ENCODE measurements around the gene MAST4.
A peak's percentile ranks its signal among the peaks of the same experiment; 100 is the strongest.

Gene MAST4

GRCh38 chr5:66952153-66952552, 356.0 kb downstream of the MAST4 start:
- Mint-ChIP-seq H3K27ac (no peak overlapping the region), H3K36me3 (ENCODE audit: low read depth) (no peaks in the 10 kb centered on the region)

GRCh38 chr5:66956439-66956838, 360.2 kb downstream of the MAST4 start:
- ATAC-seq (no peak), DNase-seq (no peak)
- Mint-ChIP-seq H3K4me1 (peaks cover 2% of the 10 kb centered on the region), H3K9me3 (peaks cover 5% of the 10 kb centered on the region), H3K36me3 (ENCODE audit: low read depth) (no peaks in the 10 kb centered on the region), H3K27me3 (peaks cover 7% of the 10 kb centered on the region), H3K27ac (no peak overlapping the region), H3K4me3 (no peak overlapping the region)

More at GRCh38 chr5:66952153-66952552, 356.0 kb downstream of the MAST4 start:
- Mint-ChIP-seq H3K4me1 (peaks cover 2% of the 10 kb centered on the region), H3K27me3 (peaks cover 4% of the 10 kb centered on the region), H3K9me3 (peaks cover 5% of the 10 kb centered on the region), H3K4me3 (no peak overlapping the region)
- DNase-seq (no peak), ATAC-seq (no peak)

DNA sequence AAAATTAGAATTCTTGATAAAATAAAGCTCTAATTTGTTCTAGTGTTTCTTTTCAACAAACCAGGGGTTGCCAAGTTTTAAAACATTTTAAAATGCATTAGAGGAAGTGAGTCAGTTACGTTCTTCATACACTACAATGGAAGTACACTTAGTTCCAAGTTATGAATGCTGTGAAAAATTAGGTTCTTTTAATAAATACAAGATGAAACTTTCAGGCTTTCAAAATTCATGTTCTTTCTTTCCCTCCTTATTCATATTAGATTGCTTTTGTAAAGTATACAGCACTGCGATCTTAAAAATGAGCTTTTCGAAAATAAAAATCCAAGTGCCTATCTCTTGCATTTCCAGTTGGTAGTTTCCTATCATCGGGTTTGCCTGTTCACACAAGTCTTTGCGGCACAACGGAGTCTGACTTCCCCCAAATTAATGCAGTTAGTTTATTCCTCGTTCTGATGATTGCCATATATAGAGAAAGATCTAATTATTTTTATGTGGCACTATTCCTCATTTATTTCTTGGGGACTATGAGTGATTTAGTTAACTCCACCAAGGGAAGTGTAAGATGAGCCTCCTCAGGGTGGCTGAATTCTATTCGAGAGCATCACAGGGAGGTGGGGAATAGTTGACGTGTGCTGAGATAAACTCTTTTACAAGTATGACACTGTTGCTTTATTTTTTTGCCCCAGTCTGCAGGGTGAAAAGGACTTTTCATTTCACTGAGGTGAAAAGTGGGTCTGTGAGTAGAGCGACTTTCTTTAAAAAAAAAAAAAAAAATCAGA, 362.2 kb downstream of the MAST4 start:
- H3K27ac Mint-ChIP-seq: no peak overlapping the region
- H3K4me1 Mint-ChIP-seq: no peaks in the 10 kb centered on the region
- H3K36me3 Mint-ChIP-seq (ENCODE audit: low read depth): no peaks in the 10 kb centered on the region
- H3K27me3 Mint-ChIP-seq: peaks cover 6% of the 10 kb centered on the region
- no peak for ATAC-seq
- no peaks in the 10 kb centered on the region for H3K9me3 Mint-ChIP-seq
- no peak overlapping the region for H3K4me3 Mint-ChIP-seq
- DNase-seq: no peak

DNA sequence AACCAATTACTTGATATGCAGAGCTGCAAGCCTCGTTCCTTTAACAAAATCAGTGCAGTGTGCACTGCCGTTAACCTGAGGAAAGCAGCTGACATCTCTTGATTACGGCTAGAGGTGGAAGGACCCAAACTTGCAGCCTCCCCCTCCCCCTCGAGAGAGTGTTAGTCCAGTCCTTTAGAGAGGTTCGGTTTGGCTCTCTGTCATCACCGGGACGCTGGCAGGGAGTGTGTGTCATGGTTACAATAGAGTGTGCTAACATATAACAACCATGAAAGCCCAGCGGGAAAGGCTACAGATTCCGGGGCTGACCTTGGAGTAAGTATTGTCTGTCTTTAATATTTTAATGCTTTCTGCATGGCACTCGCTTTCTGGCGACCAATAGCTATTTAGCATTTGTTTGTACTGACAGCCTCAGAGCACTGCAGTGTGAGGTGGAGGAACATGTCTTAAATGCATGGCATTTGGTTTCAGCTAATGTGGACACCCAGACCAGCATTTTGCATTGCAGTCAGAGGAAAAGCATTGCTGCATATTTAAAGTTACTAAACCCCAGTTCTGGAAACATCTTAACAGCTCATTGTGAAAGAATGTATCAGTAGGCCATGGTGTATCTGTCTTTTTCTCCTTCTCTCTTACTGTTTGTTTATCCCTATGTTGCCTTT, 362.9 kb downstream of the MAST4 start:
- H3K9me3 Mint-ChIP-seq: no peaks in the 10 kb centered on the region
- DNase-seq (no peak), ATAC-seq (no peak)
- peaks cover 6% of the 10 kb centered on the region for H3K27me3 Mint-ChIP-seq
- H3K4me3 Mint-ChIP-seq: no peak overlapping the region
- H3K36me3 Mint-ChIP-seq (ENCODE audit: low read depth): no peaks in the 10 kb centered on the region
- H3K27ac Mint-ChIP-seq: no peak overlapping the region
- H3K4me1 Mint-ChIP-seq: no peaks in the 10 kb centered on the region

DNA sequence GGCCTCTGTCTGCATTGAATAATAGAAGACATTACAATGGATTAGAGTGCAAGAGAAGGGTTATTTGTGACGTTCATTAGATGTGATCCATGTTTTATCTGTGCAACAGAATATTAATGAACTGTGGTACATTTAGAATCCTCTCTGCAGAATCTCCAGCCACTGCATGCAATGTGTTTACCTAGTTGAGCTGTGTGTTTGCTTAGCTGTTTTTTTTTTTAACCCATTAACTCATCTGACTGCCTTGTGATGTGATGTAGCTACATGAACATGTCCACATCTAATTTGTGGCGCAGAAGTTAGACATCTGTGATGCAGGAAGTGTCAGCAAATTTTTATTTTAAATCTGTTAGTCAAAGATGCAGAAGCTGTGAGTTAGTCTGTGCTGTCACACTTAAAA, 363.5 kb downstream of the MAST4 start:
- no peaks in the 10 kb centered on the region for H3K4me1 Mint-ChIP-seq
- H3K9me3 Mint-ChIP-seq: no peaks in the 10 kb centered on the region
- no peak overlapping the region for H3K27ac Mint-ChIP-seq
- no peak overlapping the region for H3K4me3 Mint-ChIP-seq
- ATAC-seq (no peak), DNase-seq (no peak)
- peaks cover 6% of the 10 kb centered on the region for H3K27me3 Mint-ChIP-seq
- H3K36me3 Mint-ChIP-seq (ENCODE audit: low read depth): no peaks in the 10 kb centered on the region

DNA sequence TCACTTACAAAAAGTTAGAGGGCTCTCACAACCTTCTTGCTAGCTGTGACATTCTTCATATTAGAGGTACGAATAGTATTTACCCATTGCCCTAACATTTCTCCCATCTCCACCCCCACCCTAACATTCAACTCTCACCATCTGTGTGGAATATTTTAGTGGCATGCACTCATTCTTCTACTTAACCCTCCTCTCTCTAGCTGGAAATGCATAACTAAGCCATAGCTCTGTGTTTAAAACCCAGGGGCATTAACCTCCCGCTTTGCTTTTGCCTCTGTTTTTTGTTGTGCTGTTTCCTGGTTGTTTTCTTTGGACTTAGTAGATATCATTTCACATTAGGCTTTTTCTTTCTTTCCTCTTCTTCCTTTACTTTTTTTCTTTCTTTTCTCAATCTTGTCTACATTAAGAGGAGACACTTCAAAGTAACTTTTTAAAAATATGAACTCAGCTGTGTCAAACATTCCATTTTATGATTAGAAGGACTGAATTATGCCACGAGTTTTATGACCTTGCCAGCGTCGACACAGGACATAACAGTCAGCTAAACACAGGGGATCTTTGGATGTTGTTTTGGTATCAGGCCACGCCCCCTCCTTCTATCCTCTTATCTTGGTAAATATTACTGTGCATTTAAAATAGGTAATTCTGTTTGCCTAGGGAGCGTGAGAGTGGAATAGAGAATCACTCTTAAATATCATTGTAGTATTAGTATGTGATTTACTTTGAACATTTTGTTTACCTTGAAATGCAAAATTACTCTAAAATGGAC, 364.4 kb downstream of the MAST4 start:
- Mint-ChIP-seq H3K9me3 (no peaks in the 10 kb centered on the region), H3K36me3 (ENCODE audit: low read depth) (no peaks in the 10 kb centered on the region), H3K4me1 (no peaks in the 10 kb centered on the region), H3K4me3 (no peak overlapping the region), H3K27me3 (peaks cover 6% of the 10 kb centered on the region), H3K27ac (no peak overlapping the region)
- ATAC-seq (no peak), DNase-seq (no peak)

- peaks cover under 1% of the 10 kb centered on the region for H3K27me3 Mint-ChIP-seq
- no peaks in the 10 kb centered on the region for H3K9me3 Mint-ChIP-seq
- no peak for ATAC-seq
- no peaks in the 10 kb centered on the region for H3K36me3 Mint-ChIP-seq (ENCODE audit: low read depth)
- no peak for DNase-seq
- H3K27ac Mint-ChIP-seq: no peak overlapping the region
- no peak overlapping the region for H3K4me3 Mint-ChIP-seq
- H3K4me1 Mint-ChIP-seq: peaks cover 4% of the 10 kb centered on the region
These were observed 367.4 kb downstream of the MAST4 start for GRCh38 chr5:66963559-66963971.

GRCh38 chr5:66966439-66966838, 370.2 kb downstream of the MAST4 start:
- no peaks in the 10 kb centered on the region for H3K36me3 Mint-ChIP-seq (ENCODE audit: low read depth)
- H3K27ac Mint-ChIP-seq: no peak overlapping the region
- H3K27me3 Mint-ChIP-seq: no peaks in the 10 kb centered on the region
- peaks cover 4% of the 10 kb centered on the region for H3K4me1 Mint-ChIP-seq
- DNase-seq (no peak), ATAC-seq (no peak)
- no peak overlapping the region for H3K4me3 Mint-ChIP-seq
- no peaks in the 10 kb centered on the region for H3K9me3 Mint-ChIP-seq

DNA sequence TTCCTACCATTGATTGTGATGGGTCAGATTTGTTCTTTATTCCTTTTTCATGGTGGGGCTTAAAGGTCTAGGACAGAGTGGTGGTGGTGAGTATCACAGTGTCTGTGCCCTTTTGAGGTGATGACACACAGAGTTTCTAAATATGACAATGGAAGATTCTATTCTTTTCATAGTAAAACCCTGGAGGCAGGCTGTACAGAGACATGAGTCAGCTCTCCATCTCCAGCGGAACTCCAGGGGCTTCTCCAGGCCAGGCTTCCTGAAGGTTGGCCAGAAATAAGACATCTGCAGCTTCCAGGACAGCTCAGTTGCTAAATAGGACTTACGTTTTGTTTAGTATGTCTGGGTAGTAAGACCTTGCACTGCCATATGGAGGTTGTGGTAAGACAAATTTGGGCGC, 370.9 kb downstream of the MAST4 start:
- Mint-ChIP-seq H3K27me3 (no peaks in the 10 kb centered on the region), H3K9me3 (no peaks in the 10 kb centered on the region), H3K27ac (no peak overlapping the region), H3K4me3 (no peak overlapping the region), H3K36me3 (ENCODE audit: low read depth) (no peaks in the 10 kb centered on the region), H3K4me1 (peaks cover 4% of the 10 kb centered on the region)
- DNase-seq: no peak
- ATAC-seq: peak; percentile 76

DNA sequence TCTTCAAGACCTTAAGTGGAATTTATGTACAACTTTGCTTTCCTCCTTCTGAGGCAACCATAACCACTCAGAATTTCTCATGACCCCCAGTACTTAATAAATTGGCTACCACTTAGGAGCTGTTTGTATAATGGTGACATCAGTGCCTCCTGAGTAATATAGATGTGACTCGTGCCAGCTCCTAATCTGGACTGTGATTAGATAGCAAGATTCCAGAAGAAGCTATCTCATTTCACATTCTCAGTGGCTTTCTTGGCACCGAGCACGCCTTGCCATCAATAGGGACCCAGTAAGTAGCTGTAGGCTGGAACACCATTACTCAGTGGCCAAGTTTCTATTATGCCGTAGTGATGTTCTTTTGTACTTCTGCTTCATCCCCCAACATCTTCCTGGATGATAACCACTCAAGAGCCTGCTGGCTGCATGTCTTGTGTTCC, 371.7 kb downstream of the MAST4 start:
- Mint-ChIP-seq H3K9me3 (no peaks in the 10 kb centered on the region), H3K27ac (no peak overlapping the region), H3K27me3 (no peaks in the 10 kb centered on the region), H3K4me3 (no peak overlapping the region), H3K36me3 (ENCODE audit: low read depth) (no peaks in the 10 kb centered on the region), H3K4me1 (peaks cover 4% of the 10 kb centered on the region)
- DNase-seq: no peak
- ATAC-seq: no peak

DNA sequence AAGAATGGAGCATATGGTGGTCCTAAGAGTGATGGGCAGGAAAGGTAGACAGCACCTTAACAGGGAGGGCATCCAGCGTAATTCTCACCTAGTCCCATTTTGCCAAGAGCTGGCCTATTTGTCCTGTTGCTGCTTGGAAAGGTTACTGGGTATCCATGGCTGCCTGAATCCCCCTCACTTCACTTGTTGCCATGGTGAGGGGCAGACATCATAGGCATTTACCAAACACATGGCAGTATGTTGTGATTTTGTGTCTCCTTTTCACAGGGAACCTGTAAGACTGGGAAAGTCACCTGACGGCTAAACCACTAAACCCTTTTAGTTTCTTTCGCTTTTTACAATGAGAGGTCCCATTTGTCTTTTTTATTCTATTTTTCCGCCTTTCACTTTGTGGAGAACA, 373.3 kb downstream of the MAST4 start:
- no peak for DNase-seq
- H3K9me3 Mint-ChIP-seq: no peaks in the 10 kb centered on the region
- H3K27me3 Mint-ChIP-seq: no peaks in the 10 kb centered on the region
- H3K4me1 Mint-ChIP-seq: peaks cover 4% of the 10 kb centered on the region
- no peak overlapping the region for H3K4me3 Mint-ChIP-seq
- H3K27ac Mint-ChIP-seq: no peak overlapping the region
- ATAC-seq: no peak
- H3K36me3 Mint-ChIP-seq (ENCODE audit: low read depth): no peaks in the 10 kb centered on the region

DNA sequence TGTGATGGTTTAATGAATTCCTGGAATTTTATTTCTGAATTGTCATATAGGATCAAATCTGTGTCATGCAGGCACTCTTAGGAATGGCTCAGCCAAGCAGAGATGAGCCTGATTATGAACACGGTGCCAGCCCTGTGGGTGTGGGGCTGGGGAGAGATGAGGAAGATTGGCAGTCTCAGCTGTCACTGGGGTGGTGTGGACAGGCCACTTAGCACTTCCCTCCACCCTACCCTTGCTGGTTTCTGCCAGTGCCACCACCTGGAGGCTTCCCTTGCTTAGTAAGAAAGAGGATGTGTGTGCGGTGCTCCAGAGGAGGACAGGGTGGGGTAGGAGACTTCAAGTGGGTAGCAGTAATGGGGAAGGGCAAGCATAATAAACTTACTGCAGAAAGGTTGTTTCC, 373.8 kb downstream of the MAST4 start:
- DNase-seq (no peak), ATAC-seq (no peak)
- H3K9me3 Mint-ChIP-seq: no peaks in the 10 kb centered on the region
- H3K4me1 Mint-ChIP-seq: peaks cover 4% of the 10 kb centered on the region
- H3K27me3 Mint-ChIP-seq: no peaks in the 10 kb centered on the region
- no peaks in the 10 kb centered on the region for H3K36me3 Mint-ChIP-seq (ENCODE audit: low read depth)
- no peak overlapping the region for H3K27ac Mint-ChIP-seq
- no peak overlapping the region for H3K4me3 Mint-ChIP-seq

GRCh38 chr5:66972004-66972403, 375.8 kb downstream of the MAST4 start:
- Mint-ChIP-seq H3K9me3 (no peaks in the 10 kb centered on the region), H3K4me3 (no peak overlapping the region), H3K27ac (no peak overlapping the region), H3K4me1 (peaks cover 2% of the 10 kb centered on the region), H3K36me3 (ENCODE audit: low read depth) (no peaks in the 10 kb centered on the region), H3K27me3 (no peaks in the 10 kb centered on the region)
- DNase-seq (no peak), ATAC-seq (no peak)

DNA sequence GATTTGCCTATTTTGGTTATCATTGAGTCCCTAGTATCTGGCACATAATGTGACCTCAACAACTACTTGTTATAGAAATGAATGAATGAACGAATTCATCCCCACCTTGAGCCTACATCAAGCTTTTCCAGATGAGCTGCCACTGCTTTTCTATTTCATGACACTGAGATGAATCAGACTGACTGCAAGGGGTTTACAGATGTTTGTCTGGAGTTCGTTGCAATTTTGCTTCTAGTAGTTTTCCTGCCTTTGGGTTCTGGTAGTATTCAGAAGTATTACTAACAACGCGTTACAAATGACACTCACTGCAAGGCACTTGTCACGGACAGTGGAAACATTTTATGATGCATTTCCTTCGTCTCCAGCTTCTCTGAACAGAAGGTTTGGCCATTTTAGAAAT, 378.1 kb downstream of the MAST4 start:
- Mint-ChIP-seq H3K4me3 (no peak overlapping the region), H3K36me3 (ENCODE audit: low read depth) (no peaks in the 10 kb centered on the region), H3K4me1 (no peaks in the 10 kb centered on the region), H3K27ac (no peak overlapping the region), H3K27me3 (peaks cover 2% of the 10 kb centered on the region), H3K9me3 (no peaks in the 10 kb centered on the region)
- DNase-seq (no peak), ATAC-seq (no peak)

DNA sequence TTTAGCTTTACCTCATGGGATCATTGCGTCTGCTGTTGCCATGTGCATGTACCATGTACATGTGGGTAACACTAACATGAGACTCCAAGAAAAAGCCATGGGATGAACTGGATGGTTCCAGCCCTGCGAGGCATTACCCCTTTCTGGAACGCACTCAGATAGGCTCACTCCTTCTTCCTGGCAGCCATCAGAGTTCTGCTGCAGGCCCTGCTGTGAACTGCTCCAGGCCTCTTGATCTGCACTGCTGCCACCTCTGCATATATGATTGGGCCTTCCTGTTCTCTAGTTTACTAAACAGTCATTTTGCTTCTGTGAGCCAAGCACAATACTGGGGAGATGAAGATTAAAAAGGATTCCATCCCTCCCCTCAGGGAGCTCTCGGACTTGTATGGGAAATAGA, 379.9 kb downstream of the MAST4 start:
- H3K36me3 Mint-ChIP-seq (ENCODE audit: low read depth): no peaks in the 10 kb centered on the region
- no peaks in the 10 kb centered on the region for H3K9me3 Mint-ChIP-seq
- ATAC-seq (no peak), DNase-seq (no peak)
- H3K4me1 Mint-ChIP-seq: no peaks in the 10 kb centered on the region
- H3K4me3 Mint-ChIP-seq: no peak overlapping the region
- peaks cover 2% of the 10 kb centered on the region for H3K27me3 Mint-ChIP-seq
- no peak overlapping the region for H3K27ac Mint-ChIP-seq
